SK-N-MC (cell line): ENCODE data around the gene TNIK.

Experiments used
- EZH2 ChIP-seq: fragments of 200-600 bp; sonication (generic); IDR thresholded peaks from one replicate; pipeline ENCODE4 v1.6.1; 2017; ENCODE audit warnings: antibody characterized with exemption
- POLR2AphosphoS5 ChIP-seq: IDR thresholded peaks from 2 replicates; pipeline ENCODE4 v1.6.1; 2012; ENCODE audit warnings: mild to moderate bottlenecking, low read depth, low read length, borderline replicate concordance

- no peak for TF ChIP-seq POLR2AphosphoS5
- no peak for TF ChIP-seq EZH2
Observed at GRCh38 chr3:171505822-171506333, 45.7 kb upstream of the TNIK start.
